Measurements from ENCODE around the gene RRAD.

- TF ChIP-seq CTCF (IDR thresholded peaks at IDR 0.05) = no peak
- TF ChIP-seq POLR2AphosphoS5 (IDR thresholded peaks at IDR 0.05; ENCODE audit: low read depth, low read length) = no peak
- TF ChIP-seq REST (IDR thresholded peaks at IDR 0.05; ENCODE audit: insufficient read depth in 1 of 2, low read depth in 2 of 2, low read length in 1 of 2) = no peak
- no peak for TF ChIP-seq SIN3A (IDR thresholded peaks at IDR 0.05; ENCODE audit: borderline replicate concordance, insufficient read depth, low read depth, low read length)
These were observed 34.0 kb downstream of the RRAD start for GRCh38 chr16:66891360-66891759.

All from Panc1 (cell line).